ENCODE measurements around the gene CD34. TPM values are rescaled to one million over a fixed set of nuclear protein-coding genes. Genes with fewer than 3 reads are reported as not detected.
A peak's percentile ranks its signal among the peaks of the same experiment; 100 is the strongest.

CD34 gene
- total RNA-seq, 2 donors from 2014 or later, result 3.1 to 8.4 TPM

DNA sequence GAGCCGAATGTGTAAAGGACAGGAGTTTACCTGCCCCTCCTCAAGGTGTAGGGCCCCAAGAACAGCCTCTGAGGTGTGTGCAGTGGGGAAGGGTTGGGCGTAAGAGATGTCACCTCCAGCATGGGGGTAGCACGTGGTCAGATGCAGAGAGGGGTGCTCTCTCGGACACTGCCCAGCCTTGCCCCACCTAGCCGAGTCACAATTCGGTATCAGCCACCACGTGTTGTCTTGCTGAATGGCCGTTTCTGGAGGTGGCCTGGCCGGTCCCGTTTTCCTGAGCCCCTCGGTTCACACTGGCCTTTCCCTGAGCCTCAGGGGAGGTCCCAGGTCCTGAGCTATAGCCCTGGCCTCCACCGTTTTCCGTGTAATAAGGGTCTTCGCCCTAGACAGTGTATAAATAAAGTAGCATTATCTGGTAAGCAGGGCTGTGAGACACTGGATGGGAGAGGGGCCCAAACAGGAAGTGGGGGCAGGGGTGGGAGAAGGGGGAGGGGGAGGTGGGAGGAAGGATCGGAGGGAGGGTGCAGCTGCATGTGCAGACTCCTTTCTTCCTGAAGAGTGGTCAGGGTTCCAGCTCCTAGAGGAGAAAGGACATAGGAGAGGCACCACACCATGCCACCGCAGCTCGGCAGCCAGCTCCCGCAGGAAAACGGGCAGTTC, 23.3 kb downstream of the CD34 start:
- no peak for TF ChIP-seq CTCF (IDR thresholded peaks at IDR 0.05)
- H3K9me3 ChIP-seq, result no peaks in the 10 kb centered on the region
- no peaks in the 10 kb centered on the region for H3K36me3 ChIP-seq
- intact Hi-C loops (cut with DNase I), result loop anchor here (2.0 to 10.0 kb wide), 3 partner anchors 73 to 357 kb away; partner anchors contain the start of gene PLXNA2
- no peak overlapping the region for H3K27ac ChIP-seq
- no peak overlapping the region for H3K9ac ChIP-seq (ENCODE audit: low read depth in 2 of 2, low read length in 2 of 2)
- no peaks in the 10 kb centered on the region for H3K4me1 ChIP-seq
- H3K27me3 ChIP-seq, result no peaks in the 10 kb centered on the region
- no peak overlapping the region for H3K4me3 ChIP-seq
- no peak for DNase-seq

DNA sequence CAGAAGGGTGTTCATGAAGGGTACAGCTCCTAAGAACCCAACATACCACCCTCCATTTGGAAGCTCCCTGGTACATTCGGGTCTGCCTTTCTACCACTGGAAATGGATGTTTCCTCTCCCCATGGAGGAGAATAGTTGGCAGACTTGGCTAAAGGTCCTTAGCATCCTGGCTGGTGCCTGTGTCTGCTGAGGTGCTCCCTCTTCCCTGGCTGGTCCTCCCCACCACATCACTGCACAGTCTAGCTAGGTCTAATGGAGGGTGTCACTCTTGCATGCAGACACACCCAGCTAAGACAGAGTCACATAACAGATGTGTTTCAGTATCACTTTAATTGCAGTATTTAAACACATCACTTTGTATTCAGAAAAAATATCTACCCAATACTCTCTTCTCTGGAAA, 24.7 kb downstream of the CD34 start:
- Histone ChIP-seq H3K9me3 (no peaks in the 10 kb centered on the region), H3K4me1 (no peaks in the 10 kb centered on the region), H3K27ac (no peak overlapping the region), H3K27me3 (no peaks in the 10 kb centered on the region), H3K9ac (ENCODE audit: low read depth in 2 of 2, low read length in 2 of 2) (no peak overlapping the region), H3K4me3 (no peak overlapping the region), H3K36me3 (no peaks in the 10 kb centered on the region)
- TF ChIP-seq CTCF (IDR thresholded peaks at IDR 0.05), result no peak
- intact Hi-C loops (cut with DNase I), result loop anchor here (2.0 to 10.0 kb wide), 3 partner anchors 75 to 359 kb away; partner anchors contain the start of gene PLXNA2
- no peak for DNase-seq

- Histone ChIP-seq H3K4me1 (no peaks in the 10 kb centered on the region), H3K4me3 (no peak overlapping the region), H3K9ac (ENCODE audit: low read depth in 2 of 2, low read length in 2 of 2) (peak overlapping the region; percentile 20 to 30), H3K36me3 (no peaks in the 10 kb centered on the region), H3K9me3 (no peaks in the 10 kb centered on the region), H3K27ac (no peak overlapping the region), H3K27me3 (no peaks in the 10 kb centered on the region)
- intact Hi-C loops (cut with DNase I), result loop anchor here (2.0 to 10.0 kb wide), 3 partner anchors 75 to 359 kb away; partner anchors contain the start of gene PLXNA2
- peak; percentile 94 for TF ChIP-seq CTCF (IDR thresholded peaks at IDR 0.05)
- DNase-seq, result peak; percentile 86
Observed at GRCh38 chr1:207885129-207886032, 25.5 kb downstream of the CD34 start.

DNA sequence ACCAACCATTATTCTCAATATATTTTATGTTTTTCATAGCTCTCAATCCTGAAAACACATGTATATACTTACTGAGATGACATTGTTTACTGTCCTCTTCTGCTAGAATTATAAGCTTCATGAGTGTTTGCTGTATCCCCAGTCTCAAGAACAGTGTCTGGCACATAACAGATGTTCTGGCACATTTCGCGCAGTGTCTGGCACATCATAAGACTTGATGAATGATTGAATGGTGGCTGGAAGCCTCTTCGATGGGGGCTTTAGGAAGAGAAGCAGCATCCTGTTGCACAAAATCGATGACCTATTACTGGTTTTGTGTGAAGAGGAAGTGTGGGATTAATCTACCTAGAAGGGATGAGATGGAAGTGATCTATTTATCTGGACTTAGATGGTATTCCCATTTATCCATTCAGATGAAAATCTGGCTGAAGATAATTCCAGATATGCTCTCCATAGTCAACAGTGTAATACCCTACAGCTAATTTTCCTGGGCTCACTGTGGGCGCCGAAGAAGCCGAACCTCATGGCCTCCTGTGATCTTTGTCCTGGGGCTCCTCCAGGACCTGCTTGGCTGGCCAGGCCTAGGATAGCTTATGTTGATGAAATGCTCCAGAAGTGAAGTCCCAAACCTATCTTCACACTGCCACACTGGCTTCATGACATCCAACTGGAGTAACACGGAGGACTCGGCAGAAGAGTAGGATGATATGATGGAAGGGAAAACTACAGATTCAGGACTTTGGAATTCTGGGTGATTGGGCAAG, 26.5 kb downstream of the CD34 start:
- H3K9me3 ChIP-seq, result no peaks in the 10 kb centered on the region
- intact Hi-C loops (cut with DNase I), result loop anchor here (10.0 kb wide), 2 partner anchors 110 to 360 kb away; partner anchors contain the start of gene PLXNA2
- H3K4me1 ChIP-seq, result no peaks in the 10 kb centered on the region
- no peaks in the 10 kb centered on the region for H3K27me3 ChIP-seq
- H3K27ac ChIP-seq, result peak overlapping the region; percentile 51
- no peak overlapping the region for H3K4me3 ChIP-seq
- no peak for DNase-seq
- H3K36me3 ChIP-seq, result no peaks in the 10 kb centered on the region
- no peak overlapping the region for H3K9ac ChIP-seq (ENCODE audit: low read depth in 2 of 2, low read length in 2 of 2)
- TF ChIP-seq CTCF (IDR thresholded peaks at IDR 0.05), result no peak

Data from colonic mucosa (tissue), 4 donors.